ENCODE results near the gene TENM3. TPM values are rescaled to one million over a fixed set of nuclear protein-coding genes. Genes with fewer than 3 reads are reported as not detected.

Gene TENM3
- total RNA-seq, 1 donor from 2014 or later = 7.8 TPM

- no peak for DNase-seq (ENCODE audit: low spot score)
Observed at GRCh38 chr4:182254026-182254780, 11.0 kb downstream of the TENM3 start.

- no peak for DNase-seq (ENCODE audit: low spot score)
Observed at GRCh38 chr4:182255441-182256190, 12.4 kb downstream of the TENM3 start.

DNA sequence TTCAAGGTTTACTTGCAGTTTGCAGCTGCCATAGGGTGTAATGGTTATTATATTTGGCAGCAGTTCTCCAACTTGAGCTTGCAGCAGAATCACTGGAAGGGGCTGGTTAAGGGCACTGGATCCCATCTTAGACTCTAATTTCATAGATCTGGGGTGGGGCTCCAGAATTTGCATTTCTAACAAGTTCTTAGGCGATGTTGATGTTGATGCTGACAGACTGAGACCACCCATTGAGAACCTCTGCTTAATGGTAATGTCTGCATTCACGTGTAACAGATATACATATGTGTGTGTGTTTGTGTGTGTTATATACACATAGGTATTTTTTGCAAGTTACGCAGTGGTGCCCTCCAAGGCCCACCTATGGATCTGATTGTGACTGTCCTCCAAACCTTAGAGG lies 13.8 kb downstream of the TENM3 start:
- DNase-seq (ENCODE audit: low spot score) = no peak

DNA sequence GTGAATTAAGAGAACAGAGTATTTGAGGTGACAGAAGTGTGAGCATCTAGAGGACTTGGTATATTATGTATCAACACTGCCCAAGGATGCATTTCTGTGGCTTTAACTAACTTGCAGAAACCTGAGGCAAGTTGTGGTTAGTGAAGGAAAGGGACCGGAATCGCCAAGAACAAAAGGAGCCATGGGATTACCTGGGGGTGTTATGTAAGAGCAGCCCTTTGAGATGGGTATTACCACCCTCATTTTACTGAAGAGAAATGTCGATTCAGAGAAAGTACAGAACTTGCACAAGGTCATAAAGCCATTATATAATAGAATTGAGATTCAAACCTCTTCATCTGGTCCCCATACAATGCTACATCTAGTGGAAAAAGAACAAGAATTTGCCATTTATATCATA lies 14.3 kb downstream of the TENM3 start:
- no peak for DNase-seq (ENCODE audit: low spot score)

DNA sequence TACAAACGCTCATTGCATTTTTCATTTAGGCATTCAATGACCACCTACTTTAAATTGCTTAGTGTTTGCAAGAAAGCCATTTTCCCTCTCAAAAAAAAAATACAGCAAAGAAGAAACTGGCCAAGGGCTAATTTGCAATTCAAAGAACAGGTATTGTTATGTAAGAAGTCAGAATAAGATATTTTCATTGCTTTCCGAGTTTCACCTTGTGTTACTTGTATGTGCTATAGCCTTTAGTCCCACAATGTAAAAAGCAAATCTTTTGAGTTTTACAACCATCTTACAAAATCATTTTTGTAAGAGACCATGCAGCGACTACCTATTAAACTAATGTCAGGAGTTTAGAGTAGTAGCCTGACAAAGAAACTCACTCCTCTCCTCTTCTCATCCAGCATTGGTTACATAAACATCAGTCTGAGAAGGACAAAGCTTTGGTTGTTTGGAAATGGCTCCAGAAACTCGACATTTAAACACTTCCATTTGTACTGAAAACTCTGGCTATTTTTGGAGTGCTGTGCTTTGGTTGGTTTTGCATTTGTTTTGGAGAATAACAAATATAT lies 15.3 kb downstream of the TENM3 start:
- DNase-seq (ENCODE audit: low spot score) = no peak

- no peak for DNase-seq (ENCODE audit: low spot score)
Observed at GRCh38 chr4:182261651-182262223, 18.5 kb downstream of the TENM3 start.

GRCh38 chr4:182263562-182263961 lies 20.4 kb downstream of the TENM3 start:
- DNase-seq (ENCODE audit: low spot score) = no peak

GRCh38 chr4:182264139-182264752 lies 21.0 kb downstream of the TENM3 start:
- no peak for DNase-seq (ENCODE audit: low spot score)

DNA sequence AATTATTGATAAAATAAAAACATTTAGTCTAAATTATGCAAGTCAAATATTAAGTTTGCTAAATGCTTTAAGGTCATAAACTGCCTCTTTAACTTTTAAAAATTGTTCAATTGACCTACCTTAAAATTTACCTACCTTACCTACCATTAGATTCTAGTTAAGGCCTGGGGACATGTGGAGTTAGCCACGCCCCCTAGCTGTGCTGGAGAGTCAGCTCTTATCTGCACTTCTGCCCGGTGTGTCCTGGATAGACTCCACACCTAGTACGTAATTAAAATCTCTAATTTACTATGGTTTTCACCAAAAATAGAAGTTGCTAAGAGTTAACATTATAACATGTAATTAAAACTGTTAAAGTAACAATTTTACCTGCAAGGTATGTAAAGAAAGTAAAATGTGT lies 22.7 kb downstream of the TENM3 start:
- no peak for DNase-seq (ENCODE audit: low spot score)

GRCh38 chr4:182267048-182267447 lies 23.8 kb downstream of the TENM3 start:
- DNase-seq (ENCODE audit: low spot score) = no peak

- no peak for DNase-seq (ENCODE audit: low spot score)
Observed at GRCh38 chr4:182268966-182269365, 25.8 kb downstream of the TENM3 start.

DNA sequence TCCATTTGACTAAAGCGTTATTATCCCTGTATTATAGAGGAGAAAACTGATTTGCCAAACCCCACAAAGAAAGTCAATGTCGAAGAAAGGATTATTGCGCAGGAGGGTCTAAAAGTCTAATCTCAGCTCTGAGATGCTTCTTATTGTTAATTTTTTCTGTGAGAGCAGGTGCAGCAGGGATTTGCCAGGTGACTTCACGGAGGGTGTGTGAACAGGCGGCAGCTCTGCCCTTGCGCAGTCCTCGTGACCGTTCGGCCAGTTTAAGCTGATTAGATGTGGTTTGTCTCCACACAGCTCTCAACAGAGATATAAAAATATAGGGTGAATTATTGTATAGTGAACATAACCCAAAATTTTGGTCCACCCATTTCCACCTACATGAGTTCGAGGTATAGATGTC lies 28.5 kb downstream of the TENM3 start:
- DNase-seq (ENCODE audit: low spot score) = no peak

GRCh38 chr4:182272151-182272550 lies 28.9 kb downstream of the TENM3 start:
- no peak for DNase-seq (ENCODE audit: low spot score)

DNA sequence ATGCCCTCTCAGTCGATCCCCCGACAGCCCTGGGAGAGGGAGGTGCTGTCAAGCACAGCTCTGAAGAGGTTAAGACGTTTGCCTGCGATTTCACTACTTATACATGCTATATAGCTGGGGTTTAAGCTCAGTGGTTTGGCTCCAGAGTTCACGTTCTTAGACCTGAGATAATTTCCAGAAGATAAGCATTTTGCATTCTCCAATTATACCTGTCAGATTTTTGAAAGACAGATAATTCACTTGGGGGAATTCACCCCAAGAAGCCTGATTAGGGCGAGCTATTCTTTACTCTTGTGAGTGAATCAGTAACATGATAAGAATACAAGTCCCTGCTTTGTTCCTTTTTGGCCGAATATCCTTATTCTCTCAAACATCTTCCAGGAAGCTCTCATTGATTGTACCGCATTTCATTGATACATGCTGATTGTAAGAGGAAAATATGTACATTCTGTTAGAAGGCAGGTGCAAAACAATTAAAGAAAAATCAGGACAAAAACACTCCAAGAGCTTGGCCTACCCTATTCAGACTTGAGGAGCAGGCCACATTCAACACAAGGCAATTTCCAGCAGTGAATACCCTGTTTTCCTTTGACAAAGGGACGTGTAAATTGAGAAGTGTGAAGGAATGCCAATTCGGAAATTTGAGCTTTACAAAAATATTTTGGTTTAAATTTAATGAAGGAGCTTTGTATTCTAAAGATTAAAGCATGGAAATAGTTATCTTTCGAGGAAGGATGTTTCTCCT lies 30.2 kb downstream of the TENM3 start:
- no peak for DNase-seq (ENCODE audit: low spot score)

GRCh38 chr4:182276210-182277109 lies 33.3 kb downstream of the TENM3 start:
- no peak for DNase-seq (ENCODE audit: low spot score)

- no peak for DNase-seq (ENCODE audit: low spot score)
Observed at GRCh38 chr4:182277377-182277776, 34.2 kb downstream of the TENM3 start.

DNA sequence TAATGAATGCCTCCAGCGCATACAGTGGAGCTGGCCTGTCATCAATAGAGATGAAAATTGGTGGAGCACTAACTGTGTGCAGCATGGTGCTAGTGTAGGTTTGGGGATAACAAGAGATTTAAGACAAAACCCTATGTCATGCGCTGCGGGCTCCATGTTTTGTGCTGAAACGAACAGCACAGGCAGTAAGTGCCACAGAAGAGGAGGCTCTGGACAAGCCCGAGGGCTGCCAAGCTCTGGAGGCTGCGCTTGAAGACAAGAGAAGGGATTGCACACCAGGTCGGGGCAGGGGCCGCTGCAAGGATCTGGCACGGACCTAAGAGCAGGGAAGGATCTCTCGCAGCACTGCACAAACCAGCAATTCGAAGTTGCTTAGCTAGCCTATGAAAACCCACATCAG lies 35.5 kb downstream of the TENM3 start:
- DNase-seq (ENCODE audit: low spot score) = no peak

- DNase-seq (ENCODE audit: low spot score) = no peak
Observed at GRCh38 chr4:182280436-182281111, 37.4 kb downstream of the TENM3 start.

DNA sequence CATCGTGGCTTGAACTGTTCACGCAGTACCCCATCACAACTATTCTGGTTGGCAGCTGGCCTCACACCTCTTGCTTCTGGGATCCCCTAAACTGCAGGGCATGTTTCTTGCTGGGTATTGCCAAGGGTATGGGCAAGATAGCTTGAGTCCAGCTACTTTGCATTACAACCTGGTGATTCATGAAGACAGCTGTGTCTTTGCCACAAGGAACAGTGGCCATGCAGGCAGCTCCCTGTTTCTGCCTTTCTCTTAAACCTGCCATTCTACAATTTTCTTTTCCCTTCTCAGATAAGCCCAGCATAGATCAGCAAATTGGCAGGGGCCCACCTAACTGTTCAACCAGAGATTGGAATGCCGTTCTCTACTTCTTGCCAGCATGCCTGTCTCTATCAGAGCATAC lies 42.8 kb downstream of the TENM3 start:
- no peak for DNase-seq (ENCODE audit: low spot score)

DNA sequence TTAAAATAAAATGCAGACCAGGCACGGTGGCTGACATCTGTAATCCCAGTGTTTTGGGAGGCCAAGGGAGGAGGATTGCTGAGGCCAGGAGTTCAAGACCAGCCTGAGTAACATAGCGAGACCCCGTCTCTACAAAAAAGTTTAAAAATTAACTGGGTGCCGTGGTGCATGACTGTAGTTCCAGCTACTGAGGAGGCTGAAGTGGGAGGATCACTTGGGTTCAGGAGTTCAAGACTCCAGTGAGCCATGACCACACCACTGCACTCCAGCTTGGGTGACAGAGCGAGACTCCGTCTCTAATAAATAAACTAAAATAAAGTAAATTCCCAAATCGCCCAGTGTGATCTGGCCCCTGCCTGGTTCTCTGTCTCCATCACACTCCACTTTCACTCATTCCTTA lies 43.7 kb downstream of the TENM3 start:
- no peak for DNase-seq (ENCODE audit: low spot score)
